ENCODE data around the gene ZNF154.

The ZNF154 gene

DNA sequence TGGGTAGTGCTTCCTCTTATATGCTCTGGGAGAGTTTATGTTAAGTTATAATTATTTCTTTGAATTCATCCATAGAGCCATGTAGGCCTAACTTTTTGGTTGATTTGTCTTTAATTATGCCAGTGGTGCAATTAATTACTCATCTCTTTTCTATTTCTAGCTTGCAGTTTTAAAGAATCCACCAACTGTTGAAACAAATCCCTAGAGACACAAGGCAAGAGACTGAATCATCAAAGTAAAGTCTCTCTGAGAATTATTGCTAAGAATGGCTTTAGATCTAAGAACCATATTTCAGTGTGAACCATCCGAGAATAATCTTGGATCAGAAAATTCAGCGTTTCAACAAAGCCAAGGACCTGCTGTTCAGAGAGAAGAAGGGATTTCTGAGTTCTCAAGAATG is 33.1 kb downstream of the ZNF154 start:
- no peak for DNase-seq (ENCODE audit: low read depth in 2 of 2)

DNA sequence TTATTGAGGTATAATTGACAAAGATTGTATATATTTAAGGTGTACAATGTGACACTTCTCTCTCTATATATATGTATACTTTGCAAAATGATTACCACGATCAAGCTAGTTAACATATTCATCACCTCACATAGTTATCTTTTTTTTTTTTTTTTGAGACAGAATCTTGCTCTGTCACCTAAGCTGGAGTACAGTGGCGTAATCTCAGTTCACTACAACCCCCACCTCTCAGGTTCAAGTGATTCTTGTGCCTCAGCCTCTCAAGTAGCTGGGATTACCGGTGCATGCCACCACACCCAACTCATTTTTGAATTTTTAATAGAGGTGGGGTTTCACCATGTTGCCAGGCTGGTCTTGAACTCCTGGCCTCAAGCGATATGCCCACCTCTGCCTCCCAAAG is 36.5 kb downstream of the ZNF154 start:
- no peak for DNase-seq (ENCODE audit: low read depth in 2 of 2)

DNA sequence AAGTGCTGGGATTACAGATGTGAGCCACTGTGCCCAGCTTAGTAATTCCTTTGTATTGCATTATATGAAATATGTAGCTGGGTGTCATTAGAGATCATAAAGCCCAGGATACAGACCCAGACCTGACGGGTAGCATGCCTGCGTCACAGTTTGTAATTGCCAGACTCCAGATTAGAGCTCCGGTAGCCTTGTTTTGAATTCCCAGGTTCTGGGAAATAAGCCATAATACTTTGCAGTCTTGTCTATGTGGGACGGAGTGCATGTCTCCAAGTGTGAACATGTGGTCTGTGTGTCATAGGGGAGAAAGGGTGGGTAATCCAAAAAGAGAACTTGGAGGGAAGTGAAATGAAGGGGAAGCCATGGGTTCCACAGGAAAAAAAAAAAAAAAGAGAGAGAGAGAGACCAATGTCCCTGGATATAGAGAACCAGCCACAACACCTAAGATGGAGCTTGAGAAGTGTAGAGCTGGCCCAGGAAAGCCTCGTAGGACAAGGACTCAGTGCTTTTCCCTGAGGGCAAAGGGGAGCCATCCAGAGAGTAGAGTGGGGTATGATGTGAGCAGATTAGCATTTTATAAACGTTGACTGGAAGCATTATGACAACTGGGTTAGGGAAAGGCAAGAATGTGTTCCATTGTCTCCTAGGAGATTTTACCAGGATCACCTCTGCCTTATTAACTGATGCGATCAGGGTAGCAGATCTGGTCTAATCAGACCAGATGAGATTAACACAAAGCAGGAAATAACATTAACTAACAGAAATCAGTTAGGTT is 37.7 kb downstream of the ZNF154 start:
- no peak for DNase-seq (ENCODE audit: low read depth in 2 of 2)

DNA sequence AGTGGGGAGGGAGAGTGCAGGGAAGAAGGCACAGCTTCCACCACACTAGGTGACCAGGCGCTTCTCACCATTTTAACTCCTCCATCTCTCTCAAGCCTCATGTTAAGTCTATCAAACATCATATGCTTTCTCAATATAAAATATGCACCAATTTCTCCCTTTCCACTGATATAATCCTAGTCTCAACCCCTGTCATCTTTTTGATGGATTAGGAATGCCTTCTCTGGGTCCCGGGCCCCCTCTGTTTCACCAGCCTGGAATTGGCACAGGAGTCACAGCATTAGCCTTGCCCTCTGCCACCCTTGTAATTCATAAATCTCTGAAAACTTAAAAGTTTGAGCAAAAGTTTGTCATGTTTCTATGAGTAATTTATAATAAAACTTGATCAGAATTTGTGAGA is 40.4 kb downstream of the ZNF154 start, which contains the start of gene ZSCAN4:
TSS of gene ZSCAN4 (plus strand) at position 301 of the 400 bp plus-strand sequence. CDS start 7,211 bp downstream, outside the sequence.
- no peak for DNase-seq (ENCODE audit: low read depth in 2 of 2)

DNA sequence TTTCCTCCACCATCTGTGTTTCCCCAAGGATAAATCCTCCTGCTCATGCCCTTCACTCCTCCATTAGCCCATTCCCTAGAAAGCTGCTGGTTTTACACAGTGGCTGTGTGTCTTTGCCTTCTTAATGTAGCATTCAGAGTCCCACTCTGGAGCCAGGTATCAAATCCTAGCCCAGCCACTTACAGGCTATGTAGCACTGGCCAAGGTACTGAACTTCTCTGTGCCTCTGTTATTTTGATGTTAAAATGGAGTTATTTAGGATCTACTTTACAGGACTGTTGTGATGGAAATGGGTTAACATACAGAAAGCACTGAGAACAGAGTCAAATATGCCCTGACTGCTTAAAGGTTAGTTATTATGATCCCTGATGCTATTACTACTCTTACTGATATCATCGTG is 41.8 kb downstream of the ZNF154 start:
- DNase-seq (ENCODE audit: low read depth in 2 of 2) = no peak

DNA sequence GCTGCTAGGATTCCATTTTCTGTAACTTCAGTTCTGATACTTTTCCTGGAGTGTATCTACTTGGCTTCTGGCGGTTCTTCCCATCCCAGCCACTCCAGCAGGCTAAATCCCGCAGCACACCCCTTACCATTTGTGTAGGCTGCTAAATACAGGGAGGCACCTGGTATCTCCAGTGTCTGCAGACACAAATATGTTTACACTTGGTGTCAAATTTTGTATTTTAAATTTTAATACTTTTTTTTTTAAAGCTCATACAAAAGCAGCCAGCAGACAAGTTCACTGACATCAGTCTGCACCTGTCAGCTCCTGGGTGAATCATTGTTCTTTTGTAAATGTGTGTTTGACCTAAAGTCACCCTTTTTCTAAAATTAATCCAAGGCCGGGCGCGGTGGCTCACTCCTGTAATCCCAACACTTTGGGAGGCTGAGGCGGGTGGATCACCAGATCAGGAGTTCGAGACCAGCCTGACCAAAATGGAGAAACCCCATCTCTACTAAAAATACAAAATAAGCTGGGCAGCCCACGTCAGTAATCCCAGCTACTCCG is 43.7 kb downstream of the ZNF154 start:
- DNase-seq (ENCODE audit: low read depth in 2 of 2) = no peak

DNA sequence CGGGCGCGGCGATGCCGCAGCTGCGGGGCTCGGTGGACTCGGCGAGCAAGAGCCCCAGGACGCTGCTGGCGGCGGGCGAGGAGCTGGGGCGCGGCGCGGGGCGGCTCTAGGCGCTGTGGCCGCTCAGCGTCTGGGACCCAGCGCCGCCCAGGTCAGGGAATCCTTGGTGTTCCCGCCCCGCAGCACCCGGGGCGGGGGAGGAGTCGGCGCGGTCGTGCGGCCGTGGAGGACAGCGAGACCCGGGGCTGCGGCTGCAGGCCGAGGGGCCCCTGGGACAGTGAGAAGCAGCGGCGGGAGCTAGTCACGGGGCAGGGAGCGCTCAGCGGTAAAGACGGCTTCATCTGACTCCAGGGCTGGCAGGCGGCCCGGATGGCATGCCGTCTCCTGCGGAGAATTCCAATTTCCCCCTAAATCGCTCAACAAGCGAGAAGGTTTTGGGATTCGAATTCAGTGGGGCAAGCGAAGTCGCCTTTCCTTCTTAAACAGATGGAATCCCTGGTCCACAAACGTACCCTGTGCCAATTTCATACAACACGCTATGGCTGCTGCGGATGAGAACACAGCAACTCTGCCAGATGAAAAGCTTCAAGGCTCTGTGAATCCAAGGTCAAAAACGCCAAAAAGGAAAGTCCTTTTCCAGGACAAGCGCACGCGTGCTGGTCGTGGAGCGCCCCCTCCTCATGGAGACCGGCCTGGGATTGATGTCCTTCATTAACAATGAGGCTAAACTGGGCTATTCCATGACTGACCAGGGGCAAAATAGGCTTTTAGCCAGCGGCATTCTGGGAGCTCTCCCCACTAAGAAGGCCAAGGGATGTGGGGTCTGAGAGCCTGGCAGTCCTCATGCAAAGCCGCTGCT is 44.5 kb downstream of the ZNF154 start:
- DNase-seq (ENCODE audit: low read depth in 2 of 2) = no peak

DNA sequence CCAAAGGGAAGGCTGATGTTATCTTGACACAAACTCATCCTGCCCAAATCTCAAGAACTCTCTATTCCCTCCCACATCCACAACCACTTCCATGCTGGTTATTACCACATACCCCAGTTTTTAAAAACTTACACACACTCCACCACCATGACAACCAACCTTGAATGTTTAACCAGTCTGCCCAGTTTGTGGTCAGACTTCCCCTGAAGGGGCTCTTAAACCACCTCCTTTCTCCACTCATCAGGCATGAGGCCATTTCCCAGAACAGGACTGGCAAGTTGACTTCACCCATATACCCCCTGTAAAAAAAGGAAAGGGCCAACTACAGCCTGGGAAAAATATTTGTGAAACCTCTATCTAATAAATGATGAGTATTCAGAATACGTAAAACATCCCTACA is 52.7 kb downstream of the ZNF154 start:
- DNase-seq (ENCODE audit: low read depth in 2 of 2) = no peak

DNA sequence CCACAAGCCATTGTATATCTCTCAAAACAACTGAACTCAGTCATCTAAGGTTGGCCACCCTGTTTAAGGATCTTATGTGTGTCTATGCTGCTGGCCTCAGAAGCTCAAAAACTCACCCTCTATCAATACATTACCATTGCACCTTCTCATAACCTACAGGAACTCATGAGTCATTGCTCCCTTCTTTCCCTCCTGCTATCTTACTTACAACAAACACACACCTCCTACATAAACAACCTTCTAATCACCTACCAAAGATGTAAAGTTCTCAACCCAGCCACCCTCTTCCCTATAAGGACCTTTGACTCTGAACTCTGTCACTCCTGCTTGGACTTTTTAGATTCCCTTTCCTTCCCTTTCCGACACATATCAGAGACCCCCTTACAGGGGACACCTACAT is 53.6 kb downstream of the ZNF154 start:
- DNase-seq (ENCODE audit: low read depth in 2 of 2) = no peak

DNA sequence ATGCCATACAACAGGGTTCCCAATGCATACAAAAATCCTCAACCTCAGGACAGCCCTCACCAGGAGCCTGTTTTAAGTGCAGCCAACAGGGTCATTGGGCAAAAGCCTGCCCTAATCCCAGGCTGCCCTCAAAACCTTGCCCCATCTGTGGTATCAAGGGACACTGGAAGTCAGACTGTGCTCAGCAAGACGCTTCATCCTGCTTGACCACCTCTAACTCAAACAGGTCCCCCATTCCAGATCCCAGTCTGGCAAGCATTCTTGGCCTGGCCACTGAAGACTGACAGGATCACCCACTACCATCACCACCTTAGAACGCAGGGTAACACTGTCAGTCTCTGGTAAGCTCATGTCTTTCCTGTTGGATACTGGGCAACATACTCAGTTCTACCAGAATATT is 55.3 kb downstream of the ZNF154 start:
- no peak for DNase-seq (ENCODE audit: low read depth in 2 of 2)

DNA sequence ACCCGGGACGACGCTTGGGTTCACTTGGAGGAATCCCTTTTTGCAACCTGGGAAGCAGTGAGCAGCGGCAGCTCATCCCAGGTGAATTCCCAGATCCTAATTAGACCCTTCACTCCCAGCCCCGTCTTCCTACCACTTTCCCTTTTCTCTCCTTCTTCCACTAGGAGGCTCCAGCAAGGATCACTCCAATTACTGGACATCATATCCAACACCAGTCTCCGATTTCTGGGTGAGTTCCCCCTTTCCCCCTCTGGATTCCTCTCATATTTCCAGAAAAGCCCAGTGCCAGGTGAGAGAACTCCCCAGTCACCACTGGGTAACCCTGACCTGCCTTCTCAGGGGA is 57.4 kb downstream of the ZNF154 start:
- no peak for DNase-seq (ENCODE audit: low read depth in 2 of 2)

DNA sequence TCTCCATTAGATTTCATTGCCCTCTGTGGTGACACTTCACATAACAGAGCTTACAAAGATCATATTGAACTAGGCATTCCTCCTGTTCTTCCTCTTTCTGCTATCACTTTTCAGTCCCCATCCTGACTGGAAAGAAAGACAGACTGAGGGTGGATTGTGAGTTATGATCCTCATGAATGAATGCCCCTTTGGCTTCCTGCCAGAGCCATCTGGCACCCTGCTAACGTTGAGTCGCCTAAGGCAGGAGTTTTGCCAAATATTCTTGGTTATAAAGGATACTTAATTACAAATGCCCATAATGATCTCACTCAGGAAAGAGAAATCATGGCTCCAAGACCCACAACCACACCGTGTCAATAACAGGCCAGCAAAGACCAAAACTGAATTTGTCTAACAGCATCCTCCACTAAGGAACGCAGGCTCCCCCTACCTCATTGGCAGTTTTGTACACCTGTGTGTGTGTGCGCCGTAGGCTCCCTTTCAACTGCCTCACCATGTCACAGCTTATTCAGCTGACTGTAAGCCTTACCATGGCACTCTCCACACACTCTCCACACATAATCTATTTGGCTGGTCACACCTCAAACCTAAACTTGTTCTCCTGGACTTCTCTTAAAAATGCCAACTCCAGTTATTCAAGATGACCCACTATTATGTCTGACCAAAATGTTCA is 60.5 kb downstream of the ZNF154 start:
- DNase-seq (ENCODE audit: low read depth in 2 of 2) = no peak
